Suppressor macrophage treated with lipopolysaccharide for 1 hour (primary cell): ENCODE measurements around the gene DDIT4.
"Not testable (repeated sequence)": the region's sequence is repeated elsewhere in the genome, so short reads cannot be mapped to it uniquely, and the experiment has no call there.

Source experiments
- DNase-seq, 3 donors: peaks; one replicate each; pipeline ENCODE4 v3.0.0-alpha.2; 2020 to 2022

Gene DDIT4

GRCh38 chr10:72296829-72297280 is 23.1 kb downstream of the DDIT4 start:
- not testable (repeated sequence) for DNase-seq

- DNase-seq = peak; percentile 98 to 99 (median 98)
Observed at GRCh38 chr10:72297281-72297804, 23.6 kb downstream of the DDIT4 start.

GRCh38 chr10:72297805-72298591 is 24.3 kb downstream of the DDIT4 start:
- DNase-seq = peak; percentile 95 to 98 (median 97)

GRCh38 chr10:72298592-72299519 is 25.1 kb downstream of the DDIT4 start:
- DNase-seq = no peak

GRCh38 chr10:72303424-72304128 is 29.9 kb downstream of the DDIT4 start:
- no peak for DNase-seq

GRCh38 chr10:72306215-72306760 is 32.6 kb downstream of the DDIT4 start:
- no peak for DNase-seq

- DNase-seq = not testable (repeated sequence)
Observed at GRCh38 chr10:72307711-72308110, 34.0 kb downstream of the DDIT4 start.

GRCh38 chr10:72308320-72308987 is 34.7 kb downstream of the DDIT4 start:
- peak; percentile 87 to 91 (median 90) for DNase-seq

- DNase-seq = peak; percentile 62 to 77 (median 76)
Observed at GRCh38 chr10:72309290-72310240, 35.8 kb downstream of the DDIT4 start.

- DNase-seq = no peak
Observed at GRCh38 chr10:72310241-72310633, 36.5 kb downstream of the DDIT4 start.

GRCh38 chr10:72310636-72311035 is 36.9 kb downstream of the DDIT4 start:
- peak; percentile 86 to 88 (median 87) for DNase-seq

GRCh38 chr10:72311667-72312066 is 37.9 kb downstream of the DDIT4 start:
- no peak for DNase-seq

GRCh38 chr10:72312865-72313391 is 39.2 kb downstream of the DDIT4 start:
- DNase-seq = no peak

GRCh38 chr10:72314263-72314662 is 40.5 kb downstream of the DDIT4 start:
- no peak for DNase-seq

- DNase-seq = peak in 1 of 3 donors; percentile 58
Observed at GRCh38 chr10:72315054-72315453, 41.3 kb downstream of the DDIT4 start.

GRCh38 chr10:72315611-72316385 is 42.1 kb downstream of the DDIT4 start:
- DNase-seq = no peak

GRCh38 chr10:72316386-72316700 is 42.6 kb downstream of the DDIT4 start:
- no peak for DNase-seq

GRCh38 chr10:72316748-72317435 is 43.2 kb downstream of the DDIT4 start:
- peak in 1 of 3 donors; percentile 58 for DNase-seq
